NCI-H2107 treated with DMSO at 0.1 percent for 48 hours (cell line): Measurements from ENCODE around the gene STOML2.
"Not testable (repeated sequence)": the region's sequence is repeated elsewhere in the genome, so short reads cannot be mapped to it uniquely, and the experiment has no call there.

ENCODE experiments used
- DNase-seq: peaks from one replicate; lab custom pipeline; 2025; ENCODE audit not compliant: unreplicated experiment; lab: John Stamatoyannopoulos, UW

Gene STOML2

GRCh38 chr9:35102769-35103659, at the start of gene STOML2:
TSS of gene STOML2 (minus strand) at chr9:35103131. CDS start at chr9:35103094, 37 bp downstream.
- peak; percentile 92 for DNase-seq

GRCh38 chr9:35147941-35148563, 45.1 kb upstream of the STOML2 start:
- not testable (repeated sequence) for DNase-seq

- no peak for DNase-seq
These were observed 39.1 kb upstream of the STOML2 start for GRCh38 chr9:35142037-35142436.

- no peak for DNase-seq
These were observed 37.2 kb upstream of the STOML2 start for GRCh38 chr9:35140093-35140492.

GRCh38 chr9:35136866-35137265, 33.9 kb upstream of the STOML2 start:
- no peak for DNase-seq

GRCh38 chr9:35135988-35136387, 33.1 kb upstream of the STOML2 start:
- DNase-seq, result no peak

- DNase-seq, result no peak
These were observed 32.0 kb upstream of the STOML2 start for GRCh38 chr9:35134920-35135319.

- peak; percentile 92 for DNase-seq
These were observed 14.1 kb upstream of the STOML2 start for GRCh38 chr9:35116898-35117551.

GRCh38 chr9:35116539-35116897, 13.6 kb upstream of the STOML2 start:
- no peak for DNase-seq

GRCh38 chr9:35115680-35116538, 13.0 kb upstream of the STOML2 start, which contains the start of gene ATOSB:
TSS of gene ATOSB (minus strand) at chr9:35115862. CDS start at chr9:35108274, 7,588 bp downstream.
- DNase-seq, result peak; percentile 73

GRCh38 chr9:35114840-35115628, 12.1 kb upstream of the STOML2 start:
- DNase-seq, result no peak

- peak; percentile 28 for DNase-seq
These were observed 11.3 kb upstream of the STOML2 start for GRCh38 chr9:35114113-35114839.

- DNase-seq, result no peak
These were observed 9.5 kb upstream of the STOML2 start for GRCh38 chr9:35112257-35113020.

- peak; percentile 77 for DNase-seq
These were observed 8.3 kb upstream of the STOML2 start for GRCh38 chr9:35111001-35111933.

GRCh38 chr9:35110327-35110761, 7.4 kb upstream of the STOML2 start:
- no peak for DNase-seq

GRCh38 chr9:35108946-35109575, 6.1 kb upstream of the STOML2 start:
- DNase-seq, result no peak

- no peak for DNase-seq
These were observed 5.5 kb upstream of the STOML2 start for GRCh38 chr9:35108461-35108860.
